ENCODE results near the gene AMN.
A peak's percentile ranks its signal among the peaks of the same experiment; 100 is the strongest.

The AMN gene

GRCh38 chr14:102969060-102969791 lies 46.8 kb downstream of the AMN start:
- DNase-seq = no peak

DNA sequence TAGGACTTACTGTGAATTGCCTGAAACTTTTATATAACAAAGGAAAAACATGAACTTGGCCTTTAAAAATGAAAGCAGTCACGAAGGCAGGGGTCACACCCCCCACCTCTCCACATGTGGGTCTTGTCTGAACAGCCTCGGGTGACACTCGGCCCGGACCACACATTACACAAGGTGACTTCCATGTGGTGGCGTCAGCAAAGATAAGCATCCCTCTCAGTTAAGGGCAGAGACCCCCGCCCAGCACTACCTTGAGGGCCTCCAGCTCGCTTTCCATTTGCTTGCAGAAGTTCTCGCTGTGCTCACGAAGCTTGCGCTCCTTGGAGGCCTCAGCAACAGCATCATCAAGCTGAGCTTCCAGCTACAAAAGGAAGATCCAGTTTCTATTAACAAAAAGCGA lies 47.4 kb downstream of the AMN start:
- DNase-seq = no peak

DNA sequence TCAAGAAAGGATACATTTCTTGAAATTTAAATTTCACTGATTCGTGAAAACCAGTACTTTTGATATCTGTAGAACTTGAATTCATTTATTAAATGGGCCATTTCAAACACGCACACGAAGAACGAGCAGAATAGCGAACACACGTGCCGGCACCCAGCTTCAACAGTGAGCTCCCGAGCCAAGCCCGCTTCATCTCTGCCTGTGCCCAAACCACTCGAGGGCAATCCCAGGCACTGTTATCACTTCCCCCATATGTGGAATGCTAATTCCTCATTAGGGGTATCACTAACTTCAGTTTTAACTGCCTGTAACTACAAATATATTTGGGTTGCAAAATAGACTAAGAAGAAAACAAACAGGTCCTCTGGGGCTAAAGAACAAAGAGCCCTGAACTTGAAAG lies 48.0 kb downstream of the AMN start:
- no peak for DNase-seq

- DNase-seq = no peak
Observed at GRCh38 chr14:102971314-102971713, 48.9 kb downstream of the AMN start.

GRCh38 chr14:102971836-102972606 lies 49.6 kb downstream of the AMN start:
- no peak for DNase-seq

DNA sequence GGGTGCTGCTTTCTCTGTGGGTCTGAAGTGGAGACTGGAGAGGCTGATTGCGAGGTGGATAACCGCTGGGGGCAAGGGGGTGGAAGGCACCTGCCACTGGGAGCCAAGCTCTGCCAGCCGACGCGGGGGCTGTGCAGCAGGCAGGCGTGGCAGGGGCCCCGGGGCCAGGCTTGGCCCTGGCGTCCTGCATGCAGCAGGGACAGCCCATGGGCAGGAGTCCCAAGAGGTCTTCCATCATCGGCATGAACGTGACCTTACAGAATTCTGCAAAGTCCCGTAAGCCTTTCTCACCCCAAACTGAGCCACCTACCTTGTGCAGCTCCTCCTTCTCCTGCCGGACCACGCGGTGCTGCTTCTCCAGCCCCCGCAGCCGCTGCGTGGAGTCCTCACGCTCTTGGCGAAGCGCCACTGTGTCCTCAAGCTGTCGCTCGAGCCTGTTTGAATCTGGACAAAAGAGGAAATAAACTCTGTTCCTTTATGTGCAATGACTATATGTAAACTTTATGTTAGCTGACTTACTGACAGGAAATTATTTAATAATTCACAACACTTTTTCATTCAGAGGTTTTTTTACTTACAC lies 51.3 kb downstream of the AMN start:
- peak; percentile 32 for DNase-seq

GRCh38 chr14:102975662-102976061 lies 53.2 kb downstream of the AMN start:
- DNase-seq = no peak

DNA sequence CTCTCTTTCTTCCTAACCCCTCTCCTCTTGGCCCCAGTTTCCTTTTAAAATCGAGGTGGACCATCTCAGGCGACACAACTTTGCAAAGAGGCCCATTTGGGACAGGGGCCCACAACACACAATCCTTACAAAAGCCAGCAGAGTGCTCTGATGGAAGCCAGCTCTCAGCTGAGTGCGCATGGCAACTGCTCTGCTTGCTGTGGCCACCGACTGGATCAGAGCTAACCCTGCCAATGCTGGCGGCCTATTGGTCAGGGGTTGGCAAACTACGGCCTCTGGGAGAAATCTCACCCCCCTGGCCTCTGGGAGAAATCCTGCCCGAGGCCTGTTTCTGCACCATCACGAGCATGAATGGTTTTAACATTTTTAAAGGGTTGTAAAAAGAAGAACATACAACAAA lies 55.0 kb downstream of the AMN start:
- no peak for DNase-seq

- no peak for DNase-seq
Observed at GRCh38 chr14:102979406-102979805, 56.9 kb downstream of the AMN start.

DNA sequence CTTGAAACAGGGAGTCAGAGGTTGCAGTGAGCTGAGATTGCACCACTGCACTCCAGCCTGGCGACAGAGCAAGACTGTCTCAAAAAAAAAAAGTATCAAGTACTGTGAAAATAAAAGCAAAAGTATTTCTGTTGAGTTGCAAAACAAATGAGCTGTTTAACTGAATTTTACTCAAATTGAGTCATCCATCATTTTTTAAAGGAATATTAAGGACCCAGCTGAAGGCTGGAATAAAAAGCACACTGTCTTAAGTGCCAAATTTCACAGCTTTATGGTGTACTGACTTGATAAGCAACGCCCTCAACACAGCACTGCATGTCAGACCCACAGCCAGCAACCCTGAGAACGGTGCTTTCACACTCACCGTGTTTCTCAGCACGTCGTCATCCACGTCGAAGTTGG lies 57.9 kb downstream of the AMN start:
- peak; percentile 53 for DNase-seq

Data from suppressor macrophage treated with lipopolysaccharide for 4 hours (primary cell).